ENCODE results near the gene WEE1.

GRCh38 chr11:9605742-9606141 lies 32.3 kb downstream of the WEE1 start:
- TF ChIP-seq CTCF (IDR thresholded peaks at IDR 0.05; ENCODE audit: poor library complexity) = no peak
- TF ChIP-seq EZH2phosphoT487 (IDR thresholded peaks at IDR 0.05; ENCODE audit: low read depth, severe bottlenecking, unreplicated experiment) = no peak
- no peak for TF ChIP-seq EZH2 (IDR thresholded peaks at IDR 0.05; ENCODE audit: borderline replicate concordance)

Measured in hepatocyte (in vitro differentiated cells).